ENCODE results near the gene TMIGD3.

DNA sequence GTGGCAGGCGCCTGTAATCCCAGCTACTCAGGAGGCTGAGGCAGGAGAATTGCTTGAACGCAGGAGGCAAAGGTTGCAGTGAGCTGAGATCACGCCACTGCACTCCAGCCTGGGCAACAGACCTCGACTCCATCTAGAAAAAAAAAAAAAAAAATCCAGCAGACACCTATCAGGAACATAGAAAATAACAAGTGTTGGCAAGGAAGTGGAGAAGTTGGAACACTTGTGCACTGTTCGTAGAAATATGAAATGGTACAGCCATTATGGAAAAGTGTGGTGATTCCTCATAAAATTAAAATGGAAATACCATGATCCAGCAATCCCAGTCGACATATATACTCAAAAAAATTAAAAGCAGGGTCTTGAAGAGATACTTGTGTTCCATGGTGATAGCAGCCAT lies 41.7 kb downstream of the TMIGD3 start:
- TF ChIP-seq RAD21 (IDR thresholded peaks at IDR 0.05; ENCODE audit: low read length) = no peak
- TF ChIP-seq, protein P1, sequence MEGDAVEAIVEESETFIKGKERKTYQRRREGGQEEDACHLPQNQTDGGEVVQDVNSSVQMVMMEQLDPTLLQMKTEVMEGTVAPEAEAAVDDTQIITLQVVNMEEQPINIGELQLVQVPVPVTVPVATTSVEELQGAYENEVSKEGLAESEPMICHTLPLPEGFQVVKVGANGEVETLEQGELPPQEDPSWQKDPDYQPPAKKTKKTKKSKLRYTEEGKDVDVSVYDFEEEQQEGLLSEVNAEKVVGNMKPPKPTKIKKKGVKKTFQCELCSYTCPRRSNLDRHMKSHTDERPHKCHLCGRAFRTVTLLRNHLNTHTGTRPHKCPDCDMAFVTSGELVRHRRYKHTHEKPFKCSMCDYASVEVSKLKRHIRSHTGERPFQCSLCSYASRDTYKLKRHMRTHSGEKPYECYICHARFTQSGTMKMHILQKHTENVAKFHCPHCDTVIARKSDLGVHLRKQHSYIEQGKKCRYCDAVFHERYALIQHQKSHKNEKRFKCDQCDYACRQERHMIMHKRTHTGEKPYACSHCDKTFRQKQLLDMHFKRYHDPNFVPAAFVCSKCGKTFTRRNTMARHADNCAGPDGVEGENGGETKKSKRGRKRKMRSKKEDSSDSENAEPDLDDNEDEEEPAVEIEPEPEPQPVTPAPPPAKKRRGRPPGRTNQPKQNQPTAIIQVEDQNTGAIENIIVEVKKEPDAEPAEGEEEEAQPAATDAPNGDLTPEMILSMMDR (conservative IDR thresholded peaks at IDR 0.05; ENCODE audit: low read depth, low read length) = no peak
